K562 (cell line): ENCODE results near the gene ENDOD1. TPM values are rescaled to one million over a fixed set of nuclear protein-coding genes. Genes with fewer than 3 reads are reported as not detected.
A peak's percentile ranks its signal among the peaks of the same experiment; 100 is the strongest.

ENCODE experiments used
- ATAC-seq: fragments of 200-7000 bp; cut with Tn5 transposase; 3 replicates; pipeline ENCODE4 v1.9.1; 2020; ENCODE audit warnings: moderate library complexity
- BruUV-seq: library from RNA; stranded (reverse); fragments of 400-500 nt; replicated peaks from 2 replicates; lab custom pipeline; 2021; lab: Mats Ljungman, UMichigan
- CTCF ChIA-PET: fragments of 300-600 bp; formaldehyde crosslinking; extraction: SDS; loops from one replicate; lab custom pipeline; 2021; ENCODE audit warnings: low intra/inter-chr PET ratio; lab: Yijun Ruan, JAX
- POLR2A ChIA-PET: fragments of 300-600, 350-650 bp; sonication (Branson Sonifier 250); formaldehyde crosslinking; extraction: SDS; loops from one replicate; lab custom pipeline; 2021; ENCODE audit warnings: antibody characterized with exemption, inconsistent platforms; lab: Yijun Ruan, JAX
- DNase-seq, 4 experiments: peaks; one replicate each; pipeline versions ENCODE4 v3.0.0 to v3.0.0-alpha.2; 2011 to 2018; ENCODE audit warnings: low spot score in 3 of 4, mixed read lengths in 3 of 4; ENCODE audit errors: extremely low read depth in 1 of 4
- FAIRE-seq: peaks from 2 replicates; lab custom pipeline; 2011; peaks lifted over from hg19 to GRCh38; lab: Jason Lieb, UNC
- H2AFZ ChIP-seq: 2 replicates; pipeline ENCODE4 v1.6.0; 2011; ENCODE audit warnings: low read depth, low read length, control low read depth, inconsistent platforms
- H3K27ac ChIP-seq: fragments of 200-600 bp; 3 replicates; pipeline ENCODE4 v1.8.0; 2011; ENCODE audit warnings: low read depth, mild to moderate bottlenecking, control low read depth, inconsistent platforms, low read length, moderate library complexity, mixed read lengths; ENCODE audit errors: extremely low read depth
- H3K27me3 ChIP-seq, 2 experiments: fragments of 300-600 bp in 1 of 2; 2 replicates in 1 of 2; 3 replicates in 1 of 2; pipeline versions ENCODE4 v1.6.0 to v1.8.0; 2011; ENCODE audit warnings: inconsistent platforms in 2 of 2, low read length in 2 of 2, mild to moderate bottlenecking in 1 of 2, mixed read lengths in 1 of 2, moderate library complexity in 1 of 2; ENCODE audit not compliant: control insufficient read depth in 2 of 2, insufficient read depth in 2 of 2
- H3K36me3 ChIP-seq: fragments of 300-600 bp; 3 replicates; pipeline ENCODE4 v1.8.0; 2011; ENCODE audit warnings: mild to moderate bottlenecking, low read length, inconsistent platforms; ENCODE audit not compliant: control insufficient read depth, insufficient read depth
- H3K4me1 ChIP-seq, 2 experiments: fragments of 200-600 bp in 1 of 2; replicated peaks in 1 of 2; 2 replicates in 1 of 2; 3 replicates in 1 of 2; pipeline versions ENCODE4 v1.5.1 to v1.8.0; 2011; ENCODE audit warnings: inconsistent platforms in 2 of 2, low read length in 2 of 2, mild to moderate bottlenecking in 1 of 2, mixed read lengths in 1 of 2, moderate library complexity in 1 of 2; ENCODE audit not compliant: control insufficient read depth in 2 of 2, insufficient read depth in 2 of 2
- H3K4me2 ChIP-seq: 2 replicates; pipeline ENCODE4 v1.6.1; 2011; ENCODE audit warnings: low read length, control low read depth, inconsistent platforms, mixed read lengths; ENCODE audit not compliant: insufficient read depth
- H3K4me3 ChIP-seq: fragments of 200-600 bp; sonication (generic), shearing (Covaris generic); 2 replicates; pipeline ENCODE4 v1.5.1; 2016; ENCODE audit warnings: control low read depth, inconsistent platforms
- H3K79me2 ChIP-seq: fragments of 200-600 bp; 3 replicates; pipeline ENCODE4 v1.8.0; 2011; ENCODE audit warnings: low read length, inconsistent platforms; ENCODE audit not compliant: control insufficient read depth, insufficient read depth
- H3K9ac ChIP-seq, 2 experiments: 2 replicates each; pipeline versions ENCODE4 v1.6.0 to v1.6.1; 2011; ENCODE audit warnings: low read depth in 2 of 2, low read length in 2 of 2, control low read depth in 1 of 2, inconsistent platforms in 1 of 2, mild to moderate bottlenecking in 1 of 2, mixed read lengths in 1 of 2; ENCODE audit not compliant: insufficient read depth in 1 of 2
- H3K9me1 ChIP-seq: one replicate; pipeline ENCODE4 v1.6.0; 2011; ENCODE audit warnings: inconsistent platforms, mild to moderate bottlenecking, low read length, moderate library complexity; ENCODE audit not compliant: control insufficient read depth, insufficient read depth
- H3K9me3 ChIP-seq: replicated peaks from 2 replicates; pipeline ENCODE4 v1.5.1; 2011; ENCODE audit warnings: low read depth, low read length, inconsistent platforms; ENCODE audit not compliant: control insufficient read depth, insufficient read depth
- H4K20me1 ChIP-seq: replicated peaks from 2 replicates; pipeline ENCODE4 v1.6.1; 2011; ENCODE audit warnings: low read length, inconsistent platforms, mixed read lengths; ENCODE audit not compliant: control insufficient read depth, insufficient read depth
- DPF2 ChIP-seq: fragments of 450-650 bp; IDR thresholded peaks from 2 replicates; pipeline ENCODE4 v1.6.1; 2016
- HNRNPUL1 ChIP-seq: fragments of 200-400 bp; formaldehyde crosslinking; IDR thresholded peaks from 2 replicates; pipeline ENCODE4 v1.6.1; 2017; ENCODE audit warnings: low read length
- RBM17 ChIP-seq: fragments of 200-400 bp; formaldehyde crosslinking; IDR thresholded peaks from 2 replicates; pipeline ENCODE4 v1.6.1; 2017; ENCODE audit warnings: low read depth, mild to moderate bottlenecking, low read length, borderline replicate concordance
- SUPT5H ChIP-seq: fragments of 450-650 bp; IDR thresholded peaks from 2 replicates; pipeline ENCODE4 v1.6.1; 2016
- U2AF1 ChIP-seq: fragments of 200-400 bp; formaldehyde crosslinking; optimal IDR thresholded peaks from 2 replicates; pipeline ENCODE3; 2017; ENCODE audit warnings: mild to moderate bottlenecking, low read depth, low read length, moderate library complexity
- ZKSCAN8 ChIP-seq: fragments of 200-800 bp; sonication (Bioruptor generic); IDR thresholded peaks from 2 replicates; pipeline ENCODE4 v1.6.1; 2016; ENCODE audit warnings: missing genetic modification characterization, missing compliant biosample characterization
- whole genome bisulfite sequencing: fragments of 100-300 bp; shearing (Covaris generic); methylation state at CpG from one replicate; pipeline ENCODE4 v1.1.6; 2016; ENCODE audit warnings: low coverage, mixed read lengths; ENCODE audit not compliant: insufficient coverage; ENCODE audit errors: missing lambda C conversion rate; 5-methylcytosine and 5-hydroxymethylcytosine counted together
- in situ Hi-C: fragments of 300-500 bp; cut with MboI; formaldehyde crosslinking; loops from 4 replicates; pipeline ENCODE4 v1.15.0; 2018; ENCODE audit warnings: inconsistent platforms, mixed read lengths
- intact Hi-C: fragments of 100-400 bp; cut with micrococcal nuclease; formaldehyde crosslinking; loops from 2 replicates; pipeline ENCODE4 v1.14.2; 2022
- polyA plus RNA-seq, 8 experiments: library from polyadenylated mRNA; depleted of rRNA in 4 of 8; stranded (reverse) in 5 of 8; unstranded in 3 of 8; fragments of >200 nt; fragmentation: Nextera tagmentation in 2 of 8; fragmentation: Illumina TruSeq in 1 of 8; extraction: Ambion mirVana in 2 of 8; extraction: Trizol in 1 of 8; gene quantifications; 2 replicates each; pipeline versions ENCODE4 v1.2.1 to v1.2.3, GENCODE V29; 2011 to 2014; ENCODE audit warnings: inconsistent platforms in 1 of 8, missing spikeins in 1 of 8
- total RNA-seq, 7 experiments: library from RNA; depleted of rRNA in 6 of 7; stranded (reverse); fragments of >200 nt in 6 of 7; fragmentation: Illumina TruSeq in 2 of 7; extraction: Trizol in 2 of 7; gene quantifications; 2 replicates each; pipeline versions ENCODE4 v1.2.1 to v1.2.3, GENCODE V29; 2011 to 2021; ENCODE audit warnings: low replicate concordance in 1 of 7
- TF ChIP-seq, protein P1 (sequence below): fragments of 450-650 bp; IDR thresholded peaks from 2 replicates; pipeline ENCODE4 v1.6.1; 2017; ENCODE audit warnings: mild to moderate bottlenecking, moderate library complexity

The ENDOD1 gene
- total and polyA plus RNA-seq, 9 of the 15 experiments (the other 6 are each of a cell fraction or from before 2014, with no cell fraction given), result 4.2 to 11.8 (median 9.3) TPM

GRCh38 chr11:95102733-95103132, 13.1 kb downstream of the ENDOD1 start:
- Histone ChIP-seq H3K4me3 (no peak overlapping the region), H3K4me2 (no peak overlapping the region), H3K27ac (no peak overlapping the region), H3K79me2 (peaks cover 6% of the 10 kb centered on the region; the same call in 1 of the 3 replicates), H3K9me1 (no peaks in the 10 kb centered on the region), H2AFZ (no peak overlapping the region), H3K27me3 (no peaks in the 10 kb centered on the region), H3K4me1 (peaks cover 10 to 45% of the 10 kb centered on the region in 2 experiments; a peak in 4 of 5 replicates), H3K9ac (no peak overlapping the region), H4K20me1 (no peaks in the 10 kb centered on the region), H3K36me3 (no peaks in the 10 kb centered on the region; the same call in 2 of the 3 replicates), H3K9me3 (no peaks in the 10 kb centered on the region)
- no TSS peak for BruUV-seq
- ChIA-PET POLR2A (interaction anchor here (2.2 to 6.1 kb wide), 3 partner anchors 12 to 36 kb away, joined by 7 to 37 read pairs (median 10); partner anchors contain the start of genes ENDOD1 and SRSF8), CTCF (no interaction called here)
- ATAC-seq (no peak), DNase-seq (no peak), FAIRE-seq (no peak)
- intact Hi-C loops, result loop anchor here (5.0 kb wide), 1 partner anchor 45 kb away; no protein-coding TSS in a partner anchor
- no peak for TF ChIP-seq HNRNPUL1
- TF ChIP-seq ZKSCAN8 (CRISPR knock-in tag), result no peak
- TF ChIP-seq SUPT5H, result no peak
- TF ChIP-seq U2AF1, result no peak
- no peak for TF ChIP-seq RBM17
- TF ChIP-seq, protein P1, sequence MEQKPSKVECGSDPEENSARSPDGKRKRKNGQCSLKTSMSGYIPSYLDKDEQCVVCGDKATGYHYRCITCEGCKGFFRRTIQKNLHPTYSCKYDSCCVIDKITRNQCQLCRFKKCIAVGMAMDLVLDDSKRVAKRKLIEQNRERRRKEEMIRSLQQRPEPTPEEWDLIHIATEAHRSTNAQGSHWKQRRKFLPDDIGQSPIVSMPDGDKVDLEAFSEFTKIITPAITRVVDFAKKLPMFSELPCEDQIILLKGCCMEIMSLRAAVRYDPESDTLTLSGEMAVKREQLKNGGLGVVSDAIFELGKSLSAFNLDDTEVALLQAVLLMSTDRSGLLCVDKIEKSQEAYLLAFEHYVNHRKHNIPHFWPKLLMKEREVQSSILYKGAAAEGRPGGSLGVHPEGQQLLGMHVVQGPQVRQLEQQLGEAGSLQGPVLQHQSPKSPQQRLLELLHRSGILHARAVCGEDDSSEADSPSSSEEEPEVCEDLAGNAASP, result no peak
- TF ChIP-seq DPF2, result peak; percentile 22; the same call in 1 of the 2 replicates
- in situ Hi-C loops, result no loop called here
- 82% methylated on average over 2 of the region's 2 CpGs for WGBS
